ENCODE measurements around the gene RPL35.

Gene RPL35

GRCh38 chr9:124894035-124894740, 32.4 kb upstream of the RPL35 start:
- TF ChIP-seq CTCF (IDR thresholded peaks at IDR 0.05; ENCODE audit: insufficient read depth, low read depth, low read length, missing control alignments): no peak
- no peak overlapping the region for H3K4me3 ChIP-seq (ENCODE audit: low read length)

GRCh38 chr9:124890179-124890578, 28.4 kb upstream of the RPL35 start:
- TF ChIP-seq CTCF (IDR thresholded peaks at IDR 0.05; ENCODE audit: insufficient read depth, low read depth, low read length, missing control alignments): no peak
- H3K4me3 ChIP-seq (ENCODE audit: low read length): no peak overlapping the region
- DNase-seq (ENCODE audit: low read depth): no peak

More at GRCh38 chr9:124894035-124894740, 32.4 kb upstream of the RPL35 start:
- no peak for DNase-seq (ENCODE audit: low read depth)

GRCh38 chr9:124889006-124889405, 27.2 kb upstream of the RPL35 start:
- TF ChIP-seq CTCF (IDR thresholded peaks at IDR 0.05; ENCODE audit: insufficient read depth, low read depth, low read length, missing control alignments): no peak
- no peak for DNase-seq (ENCODE audit: low read depth)

GRCh38 chr9:124887832-124888231, 26.1 kb upstream of the RPL35 start:
- no peak overlapping the region for H3K4me3 ChIP-seq (ENCODE audit: low read length)
- TF ChIP-seq CTCF (IDR thresholded peaks at IDR 0.05; ENCODE audit: insufficient read depth, low read depth, low read length, missing control alignments): no peak
- DNase-seq (ENCODE audit: low read depth): no peak

More at GRCh38 chr9:124889006-124889405, 27.2 kb upstream of the RPL35 start:
- no peak overlapping the region for H3K4me3 ChIP-seq (ENCODE audit: low read length)

GRCh38 chr9:124886866-124887492, 25.2 kb upstream of the RPL35 start:
- DNase-seq (ENCODE audit: low read depth): no peak
- no peak for TF ChIP-seq CTCF (IDR thresholded peaks at IDR 0.05; ENCODE audit: insufficient read depth, low read depth, low read length, missing control alignments)
- no peak overlapping the region for H3K4me3 ChIP-seq (ENCODE audit: low read length)

- TF ChIP-seq CTCF (IDR thresholded peaks at IDR 0.05; ENCODE audit: insufficient read depth, low read depth, low read length, missing control alignments): no peak
- no peak for DNase-seq (ENCODE audit: low read depth)
- no peak overlapping the region for H3K4me3 ChIP-seq (ENCODE audit: low read length)
Measured at GRCh38 chr9:124886461-124886860, 24.7 kb upstream of the RPL35 start.
